ENCODE measurements around the gene MGAT1.

GRCh38 chr5:180791611-180792213 lies 10.9 kb downstream of the MGAT1 start:
- TF ChIP-seq EZH2 (IDR thresholded peaks at IDR 0.05; ENCODE audit: insufficient read depth, poor library complexity, severe bottlenecking) (no peak), EZH2phosphoT487 (IDR thresholded peaks at IDR 0.05; ENCODE audit: insufficient read depth, low read depth) (no peak)

Data from GM23248 (cell line).